ENCODE data around the gene PIP5K1B. TPM values are rescaled to one million over a fixed set of nuclear protein-coding genes. Genes with fewer than 3 reads are reported as not detected.

Gene PIP5K1B
- total and polyA plus RNA-seq, 2 of the 13 experiments (the other 11 are each of a cell fraction or from before 2014, with no cell fraction given): 15.8 to 17.5 TPM

GRCh38 chr9:68997666-68998065 lies 292.6 kb downstream of the PIP5K1B start:
- FAIRE-seq: no peak
- Histone ChIP-seq H3K4me1 (ENCODE audit: insufficient read depth, low read length) (peaks cover 7% of the 10 kb centered on the region; the same call in 1 of the 2 replicates), H3K4me3 (replicated peaks in 1 of 3; ENCODE audit: insufficient read depth in 1 of 3, low read depth in 2 of 3, low read length in 3 of 3) (no peak overlapping the region), H3K36me3 (replicated peaks in 1 of 2; ENCODE audit: control insufficient read depth in 1 of 2, insufficient read depth in 2 of 2, low read length in 2 of 2) (peaks cover 2 to 12% of the 10 kb centered on the region in 2 experiments; a peak in 2 of 5 replicates), H3K27me3 (ENCODE audit: control insufficient read depth in 1 of 2, insufficient read depth in 2 of 2, low read length in 2 of 2) (no peaks in the 10 kb centered on the region), H3K4me2 (ENCODE audit: low read depth, low read length) (no peak overlapping the region), H2AFZ (ENCODE audit: low read length) (no peak overlapping the region), H3K9ac (ENCODE audit: insufficient read depth, low read depth, low read length) (no peak overlapping the region), H3K27ac (ENCODE audit: extremely low read length, insufficient read depth, low read length) (no peak overlapping the region), H4K20me1 (ENCODE audit: insufficient read depth, low read length) (no peaks in the 10 kb centered on the region), H3K9me3 (ENCODE audit: low read length) (no peaks in the 10 kb centered on the region), H3K79me2 (ENCODE audit: insufficient read depth, low read length) (no peaks in the 10 kb centered on the region)
- BruUV-seq (replicated peaks): no TSS peak
- DNase-seq (ENCODE audit: low spot score): no peak
- TF ChIP-seq ATF7-NPFF (CRISPR knock-in tag; IDR thresholded peaks at IDR 0.05; ENCODE audit: low read depth): no peak
- TF ChIP-seq SNAPC2 (CRISPR knock-in tag; IDR thresholded peaks at IDR 0.05): no peak
- TF ChIP-seq REL (CRISPR knock-in tag; conservative IDR thresholded peaks at IDR 0.05): no peak
- no peak for TF ChIP-seq YY1 (IDR thresholded peaks at IDR 0.05; ENCODE audit: insufficient read depth, insufficient replicate concordance, low read depth, low read length)
- no peak for TF ChIP-seq ZNF225 (CRISPR knock-in tag; IDR thresholded peaks at IDR 0.05)
- no peak for TF ChIP-seq ZNF577 (CRISPR knock-in tag; IDR thresholded peaks at IDR 0.05; ENCODE audit: borderline replicate concordance, low read depth)
- no peak for TF ChIP-seq ZNF142 (CRISPR knock-in tag; IDR thresholded peaks at IDR 0.05)
- WGBS (ENCODE audit: low lambda C conversion rate): 98% methylated on average over 3 of the region's 3 CpGs
- in situ Hi-C loops (cut with HindIII; ENCODE audit: extremely low pct_ligation_motif_present, low pct_unique_long_range_greater_than_20kb): no loop called here
- intact Hi-C loops (cut with micrococcal nuclease; ENCODE audit: unreplicated experiment): no loop called here
- CTCF ChIA-PET (ENCODE audit: low intra/inter-chr PET ratio, low total read pairs): interaction anchor here (3.9 kb wide), 1 partner anchor 414 kb away, joined by 45 read pairs; no protein-coding TSS in a partner anchor
- POLR2A ChIA-PET: no interaction called here
- no peak for ATAC-seq
